ENCODE data around the gene MLLT3. TPM values are rescaled to one million over a fixed set of nuclear protein-coding genes. Genes with fewer than 3 reads are reported as not detected.

Gene MLLT3
- total and polyA plus RNA-seq, 2 experiments from 2014 or later = 40.0 to 58.3 TPM

DNA sequence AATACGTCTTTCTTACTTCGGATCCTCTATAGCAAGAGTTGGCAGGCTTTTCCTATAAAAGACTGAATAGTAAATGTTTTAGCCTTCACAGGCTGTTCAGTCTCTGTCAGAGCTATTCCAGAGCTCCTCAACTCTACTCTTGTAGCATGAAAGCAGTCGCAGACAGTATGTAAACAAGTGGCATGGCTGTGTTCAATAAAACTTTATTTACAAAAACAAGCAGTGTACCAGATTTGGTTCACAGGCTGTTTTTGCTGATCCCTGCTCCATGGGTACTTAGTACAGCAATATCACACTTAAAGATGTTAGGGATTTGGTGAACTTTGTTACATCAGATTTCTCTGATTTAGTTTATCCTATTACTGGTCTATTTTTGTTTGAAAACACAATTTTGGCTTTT, 235.2 kb downstream of the MLLT3 start:
- H3K4me3 ChIP-seq = no peak overlapping the region
- H3K9me3 ChIP-seq (ENCODE audit: low read depth) = no peaks in the 10 kb centered on the region
- DNase-seq (ENCODE audit: low read depth in 1 of 2, low spot score in 1 of 2) = no peak
- no peaks in the 10 kb centered on the region for H3K27me3 ChIP-seq
- H3K4me1 ChIP-seq (ENCODE audit: low read depth) = peaks cover 13% of the 10 kb centered on the region
- TF ChIP-seq, protein P1, sequence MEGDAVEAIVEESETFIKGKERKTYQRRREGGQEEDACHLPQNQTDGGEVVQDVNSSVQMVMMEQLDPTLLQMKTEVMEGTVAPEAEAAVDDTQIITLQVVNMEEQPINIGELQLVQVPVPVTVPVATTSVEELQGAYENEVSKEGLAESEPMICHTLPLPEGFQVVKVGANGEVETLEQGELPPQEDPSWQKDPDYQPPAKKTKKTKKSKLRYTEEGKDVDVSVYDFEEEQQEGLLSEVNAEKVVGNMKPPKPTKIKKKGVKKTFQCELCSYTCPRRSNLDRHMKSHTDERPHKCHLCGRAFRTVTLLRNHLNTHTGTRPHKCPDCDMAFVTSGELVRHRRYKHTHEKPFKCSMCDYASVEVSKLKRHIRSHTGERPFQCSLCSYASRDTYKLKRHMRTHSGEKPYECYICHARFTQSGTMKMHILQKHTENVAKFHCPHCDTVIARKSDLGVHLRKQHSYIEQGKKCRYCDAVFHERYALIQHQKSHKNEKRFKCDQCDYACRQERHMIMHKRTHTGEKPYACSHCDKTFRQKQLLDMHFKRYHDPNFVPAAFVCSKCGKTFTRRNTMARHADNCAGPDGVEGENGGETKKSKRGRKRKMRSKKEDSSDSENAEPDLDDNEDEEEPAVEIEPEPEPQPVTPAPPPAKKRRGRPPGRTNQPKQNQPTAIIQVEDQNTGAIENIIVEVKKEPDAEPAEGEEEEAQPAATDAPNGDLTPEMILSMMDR (IDR thresholded peaks at IDR 0.05; ENCODE audit: low read depth, low read length) = no peak
- no peaks in the 10 kb centered on the region for H3K36me3 ChIP-seq
- peak overlapping the region; percentile 57 for H3K27ac ChIP-seq

DNA sequence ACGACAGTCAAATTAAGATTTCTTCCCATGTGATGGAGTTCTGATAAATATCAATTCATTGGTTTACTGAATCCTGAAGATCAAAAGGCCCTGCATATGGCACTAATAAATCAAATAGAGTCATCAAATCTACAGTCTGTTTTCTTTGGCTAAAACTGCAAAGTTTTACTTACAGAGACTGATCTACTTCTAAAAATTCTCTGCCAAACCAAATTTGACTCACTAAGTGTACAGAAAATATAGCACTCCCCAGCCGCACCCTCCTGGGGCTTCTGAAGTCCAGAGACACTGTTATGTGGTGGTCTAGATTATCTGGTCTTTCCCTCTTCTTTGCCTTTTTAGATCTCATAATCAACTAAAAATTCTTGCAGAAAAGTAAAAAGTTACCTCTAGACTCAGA, 237.7 kb downstream of the MLLT3 start:
- peaks cover 28% of the 10 kb centered on the region for H3K4me1 ChIP-seq (ENCODE audit: low read depth)
- TF ChIP-seq, protein P1 (IDR thresholded peaks at IDR 0.05; ENCODE audit: low read depth, low read length) = no peak
- H3K27me3 ChIP-seq = no peaks in the 10 kb centered on the region
- H3K4me3 ChIP-seq = no peak overlapping the region
- no peak for DNase-seq (ENCODE audit: low read depth in 1 of 2, low spot score in 1 of 2)
- no peaks in the 10 kb centered on the region for H3K9me3 ChIP-seq (ENCODE audit: low read depth)
- H3K27ac ChIP-seq = no peak overlapping the region
- no peaks in the 10 kb centered on the region for H3K36me3 ChIP-seq

DNA sequence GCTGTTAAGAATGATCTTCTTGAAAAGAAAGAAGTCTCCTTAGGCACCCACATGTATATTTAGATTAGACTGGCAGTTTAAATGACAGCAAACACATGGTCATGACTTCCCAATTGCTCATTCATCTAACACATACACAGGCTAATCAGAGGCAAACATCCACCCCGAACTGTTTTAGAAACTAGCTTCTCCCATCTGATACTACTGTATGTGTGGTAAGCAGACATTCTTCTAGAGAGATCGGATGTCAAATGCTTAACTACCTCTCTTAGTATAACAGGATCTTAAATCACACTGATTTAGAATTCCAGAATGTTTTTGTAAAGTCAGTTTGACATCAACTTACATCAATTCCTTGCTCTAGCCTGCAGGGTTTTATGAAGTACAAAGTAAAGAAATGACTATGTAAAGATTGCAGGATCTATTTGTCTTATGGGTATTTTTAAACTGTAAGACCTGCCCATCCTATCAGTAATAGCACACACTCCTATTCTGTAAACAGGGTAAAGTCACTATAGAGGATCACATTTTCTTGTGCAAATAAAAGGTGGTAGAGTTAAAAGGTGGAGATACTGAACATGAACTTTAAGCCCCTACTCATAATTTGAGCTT, 239.7 kb downstream of the MLLT3 start:
- DNase-seq (ENCODE audit: low read depth in 1 of 2, low spot score in 1 of 2) = peak; percentile 16 to 24
- Histone ChIP-seq H3K27ac (peak overlapping the region; percentile 36), H3K4me3 (no peak overlapping the region), H3K4me1 (ENCODE audit: low read depth) (peaks cover 38% of the 10 kb centered on the region), H3K27me3 (no peaks in the 10 kb centered on the region), H3K36me3 (no peaks in the 10 kb centered on the region), H3K9me3 (ENCODE audit: low read depth) (no peaks in the 10 kb centered on the region)
- TF ChIP-seq, protein P1 (IDR thresholded peaks at IDR 0.05; ENCODE audit: low read depth, low read length) = no peak

DNA sequence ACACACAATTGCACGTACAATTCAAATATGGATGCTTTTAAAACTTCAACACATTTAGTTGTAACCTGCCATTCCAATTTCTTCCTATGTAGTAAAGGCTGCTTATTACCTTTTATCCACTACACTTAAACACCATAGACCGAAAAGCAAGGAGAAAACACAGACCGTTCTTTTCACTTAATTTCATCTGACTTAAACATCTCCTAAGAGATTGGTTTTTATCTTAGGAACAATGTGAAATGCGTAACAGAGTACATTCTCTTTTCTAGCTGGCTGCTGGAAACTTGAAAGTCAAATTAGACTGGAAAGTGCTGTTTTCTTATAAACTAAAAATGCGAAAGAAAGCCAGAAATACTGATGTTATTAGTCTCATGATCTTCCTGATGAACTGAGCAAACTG, 241.8 kb downstream of the MLLT3 start:
- no peaks in the 10 kb centered on the region for H3K9me3 ChIP-seq (ENCODE audit: low read depth)
- DNase-seq (ENCODE audit: low read depth in 1 of 2, low spot score in 1 of 2) = no peak
- no peaks in the 10 kb centered on the region for H3K36me3 ChIP-seq
- no peak overlapping the region for H3K27ac ChIP-seq
- H3K4me1 ChIP-seq (ENCODE audit: low read depth) = peaks cover 48% of the 10 kb centered on the region
- TF ChIP-seq, protein P1 (IDR thresholded peaks at IDR 0.05; ENCODE audit: low read depth, low read length) = no peak
- H3K27me3 ChIP-seq = no peaks in the 10 kb centered on the region
- H3K4me3 ChIP-seq = no peak overlapping the region

DNA sequence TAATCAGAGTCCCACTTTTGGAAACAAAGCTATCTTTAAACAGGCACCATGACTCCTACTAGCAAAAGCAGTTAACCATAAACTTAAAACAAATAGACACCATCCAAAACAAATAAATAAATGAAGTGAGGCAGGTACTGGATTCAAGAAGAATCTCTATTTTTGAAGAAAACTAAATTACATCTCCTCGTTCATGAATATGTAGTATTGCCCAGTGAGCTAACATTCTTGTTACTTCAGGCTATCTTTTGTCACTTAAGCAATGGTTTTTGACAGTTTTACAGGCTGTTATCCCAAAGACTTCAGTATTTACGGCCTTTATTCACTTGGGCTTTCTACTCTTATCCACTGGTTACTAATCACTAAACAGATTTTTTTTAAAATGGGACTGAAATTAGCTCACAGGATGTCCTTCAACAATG, 242.5 kb downstream of the MLLT3 start:
- no peak overlapping the region for H3K27ac ChIP-seq
- peaks cover 48% of the 10 kb centered on the region for H3K4me1 ChIP-seq (ENCODE audit: low read depth)
- TF ChIP-seq, protein P1 (IDR thresholded peaks at IDR 0.05; ENCODE audit: low read depth, low read length) = no peak
- H3K9me3 ChIP-seq (ENCODE audit: low read depth) = no peaks in the 10 kb centered on the region
- H3K27me3 ChIP-seq = no peaks in the 10 kb centered on the region
- no peaks in the 10 kb centered on the region for H3K36me3 ChIP-seq
- DNase-seq (ENCODE audit: low read depth in 1 of 2, low spot score in 1 of 2) = no peak
- no peak overlapping the region for H3K4me3 ChIP-seq
